22Rv1 (cell line): ENCODE measurements around the gene TSEN2.

Experiments used
- CTCF ChIP-seq: fragments of 450-650 bp; IDR thresholded peaks from 2 replicates; pipeline ENCODE4 v1.5.1; 2017; ENCODE audit warnings: mild to moderate bottlenecking
- ZFX ChIP-seq: fragments of 450-650 bp; IDR thresholded peaks from 2 replicates; pipeline ENCODE4 v1.6.1; 2017; ENCODE audit warnings: antibody characterized with exemption, borderline replicate concordance

- TF ChIP-seq CTCF (no peak), ZFX (no peak)
These were observed 5.6 kb downstream of the TSEN2 start for GRCh38 chr3:12489832-12490231.
